MM.1S (cell line): ENCODE data around the gene INTS6L.
A peak's percentile ranks its signal among the peaks of the same experiment; 100 is the strongest.
"Not testable (repeated sequence)": the region's sequence is repeated elsewhere in the genome, so short reads cannot be mapped to it uniquely, and the experiment has no call there.

Source experiments
- DNase-seq: peaks from one replicate; pipeline ENCODE4 v3.0.0-alpha.2; 2015
- H2AFZ ChIP-seq: fragments of 300-600 bp; sonication (generic); 2 replicates; pipeline ENCODE4 v1.6.0; 2016; ENCODE audit warnings: antibody characterized with exemption, low read length
- H3F3A ChIP-seq: fragments of 300-600 bp; sonication (generic); 2 replicates; pipeline ENCODE4 v1.6.1; 2016; ENCODE audit warnings: mild to moderate bottlenecking, antibody characterized with exemption, low read length, moderate library complexity, mixed read lengths; ENCODE audit not compliant: insufficient read depth
- H3K27ac ChIP-seq: fragments of 300-600 bp; sonication (generic); 2 replicates; pipeline ENCODE4 v1.5.1; 2016; ENCODE audit warnings: mild to moderate bottlenecking, low read length
- H3K27me3 ChIP-seq: fragments of 300-600 bp; sonication (generic); replicated peaks from 2 replicates; pipeline ENCODE4 v1.6.0; 2016; ENCODE audit warnings: low read length; ENCODE audit not compliant: insufficient read depth
- H3K36me3 ChIP-seq: fragments of 300-600 bp; sonication (generic); replicated peaks from 2 replicates; pipeline ENCODE4 v1.6.1; 2016; ENCODE audit warnings: mild to moderate bottlenecking, low read length, mixed read lengths; ENCODE audit not compliant: insufficient read depth
- H3K4me1 ChIP-seq: fragments of 300-600 bp; sonication (generic); 2 replicates; pipeline ENCODE4 v1.6.1; 2016; ENCODE audit warnings: low read length, mixed read lengths
- H3K4me2 ChIP-seq: fragments of 300-600 bp; sonication (generic); 2 replicates; pipeline ENCODE4 v1.6.0; 2016; ENCODE audit warnings: low read depth, low read length
- H3K4me3 ChIP-seq: fragments of 300-600 bp; sonication (generic); 2 replicates; pipeline ENCODE4 v1.5.1; 2016; ENCODE audit warnings: low read length, mixed read lengths
- H3K79me2 ChIP-seq: fragments of 300-600 bp; sonication (generic); 2 replicates; pipeline ENCODE4 v1.6.1; 2016; ENCODE audit warnings: mixed run types, low read length, mixed read lengths
- H3K9ac ChIP-seq: fragments of 300-600 bp; sonication (generic); 2 replicates; pipeline ENCODE4 v1.6.1; 2016; ENCODE audit warnings: low read length, mixed read lengths
- H3K9me2 ChIP-seq: fragments of 300-600 bp; sonication (generic); replicated peaks from 2 replicates; pipeline ENCODE4 v1.6.1; 2016; ENCODE audit warnings: mild to moderate bottlenecking, low read length, mixed read lengths; ENCODE audit not compliant: insufficient read depth
- H3K9me3 ChIP-seq: fragments of 300-600 bp; sonication (generic); replicated peaks from 2 replicates; pipeline ENCODE4 v1.6.1; 2016; ENCODE audit warnings: mild to moderate bottlenecking, low read length, mixed read lengths; ENCODE audit not compliant: insufficient read depth
- H4K20me1 ChIP-seq: fragments of 300-600 bp; sonication (generic); 2 replicates; pipeline ENCODE4 v1.6.1; 2016; ENCODE audit warnings: mild to moderate bottlenecking, low read length, moderate library complexity, mixed read lengths; ENCODE audit not compliant: insufficient read depth
- CTCF ChIP-seq: fragments of 300-600 bp; sonication (generic); IDR thresholded peaks from 2 replicates; pipeline ENCODE4 v1.5.1; 2016; ENCODE audit warnings: antibody characterized with exemption, low read length, mixed read lengths
- EZH2 ChIP-seq: fragments of 300-600 bp; sonication (generic); optimal IDR thresholded peaks from 2 replicates; pipeline ENCODE3; 2017; ENCODE audit warnings: low read depth, mild to moderate bottlenecking, antibody characterized with exemption, low read length, mixed read lengths
- EZH2phosphoT487 ChIP-seq: fragments of 300-600 bp; sonication (generic); IDR thresholded peaks from 2 replicates; pipeline ENCODE4 v1.6.1; 2018; ENCODE audit warnings: antibody characterized with exemption, low read length

The INTS6L gene

GRCh38 chrX:135572436-135572835, 52.0 kb downstream of the INTS6L start:
- Histone ChIP-seq H3K9me3 (no peaks in the 10 kb centered on the region), H3K4me3 (no peak overlapping the region), H3K27ac (no peak overlapping the region), H2AFZ (no peak overlapping the region), H3K4me1 (no peaks in the 10 kb centered on the region), H3K36me3 (no peaks in the 10 kb centered on the region), H3F3A (no peaks in the 10 kb centered on the region), H3K9ac (no peak overlapping the region), H3K79me2 (no peaks in the 10 kb centered on the region), H4K20me1 (no peaks in the 10 kb centered on the region), H3K4me2 (no peak overlapping the region), H3K9me2 (no peaks in the 10 kb centered on the region), H3K27me3 (no peaks in the 10 kb centered on the region)
- DNase-seq = no peak
- TF ChIP-seq CTCF (peak; percentile 37), EZH2 (no peak)

- Histone ChIP-seq H3K79me2 (no peaks in the 10 kb centered on the region), H2AFZ (no peak overlapping the region), H3K4me3 (no peak overlapping the region), H4K20me1 (no peaks in the 10 kb centered on the region), H3K27ac (no peak overlapping the region), H3F3A (no peaks in the 10 kb centered on the region), H3K27me3 (no peaks in the 10 kb centered on the region), H3K4me2 (no peak overlapping the region), H3K9me2 (no peaks in the 10 kb centered on the region), H3K9me3 (no peaks in the 10 kb centered on the region), H3K36me3 (no peaks in the 10 kb centered on the region), H3K9ac (no peak overlapping the region), H3K4me1 (no peaks in the 10 kb centered on the region)
- no peak for DNase-seq
- TF ChIP-seq EZH2 (no peak), EZH2phosphoT487 (no peak)
These were observed 61.0 kb downstream of the INTS6L start for GRCh38 chrX:135581496-135581895.

- H3K9me2 ChIP-seq = no peaks in the 10 kb centered on the region
- H3K27ac ChIP-seq = no peak overlapping the region
- H2AFZ ChIP-seq = no peak overlapping the region
- H3K4me1 ChIP-seq = no peaks in the 10 kb centered on the region
- no peaks in the 10 kb centered on the region for H3K36me3 ChIP-seq
- H3F3A ChIP-seq = no peaks in the 10 kb centered on the region
- H4K20me1 ChIP-seq = no peaks in the 10 kb centered on the region
- H3K4me2 ChIP-seq = no peak overlapping the region
- no peak for TF ChIP-seq EZH2
- no peak overlapping the region for H3K9ac ChIP-seq
- H3K4me3 ChIP-seq = no peak overlapping the region
- DNase-seq = no peak
- H3K27me3 ChIP-seq = no peaks in the 10 kb centered on the region
- H3K79me2 ChIP-seq = no peaks in the 10 kb centered on the region
- H3K9me3 ChIP-seq = no peaks in the 10 kb centered on the region
These were observed 64.7 kb downstream of the INTS6L start for GRCh38 chrX:135585153-135585552.

GRCh38 chrX:135591871-135592270, 71.4 kb downstream of the INTS6L start:
- Histone ChIP-seq H3K27me3 (no peaks in the 10 kb centered on the region), H3K4me2 (no peak overlapping the region), H3K9me2 (no peaks in the 10 kb centered on the region), H3K4me1 (no peaks in the 10 kb centered on the region), H4K20me1 (no peaks in the 10 kb centered on the region), H3K9ac (no peak overlapping the region), H2AFZ (no peak overlapping the region), H3K27ac (no peak overlapping the region), H3K36me3 (no peaks in the 10 kb centered on the region), H3K9me3 (no peaks in the 10 kb centered on the region), H3K4me3 (no peak overlapping the region), H3K79me2 (no peaks in the 10 kb centered on the region), H3F3A (no peaks in the 10 kb centered on the region)
- TF ChIP-seq CTCF = no peak
- no peak for TF ChIP-seq EZH2phosphoT487
- TF ChIP-seq EZH2 = no peak
- DNase-seq = no peak

GRCh38 chrX:135594049-135594448, 73.6 kb downstream of the INTS6L start:
- H3K79me2 ChIP-seq, H3K36me3 ChIP-seq, H3K4me1 ChIP-seq, H2AFZ ChIP-seq, H3K4me2 ChIP-seq, H3K27me3 ChIP-seq, H4K20me1 ChIP-seq, H3K27ac ChIP-seq, H3F3A ChIP-seq, H3K4me3 ChIP-seq, H3K9me3 ChIP-seq, H3K9me2 ChIP-seq, H3K9ac ChIP-seq, DNase-seq: not testable (repeated sequence)

- H3K4me2 ChIP-seq, H3K4me3 ChIP-seq, H3K9me3 ChIP-seq, H4K20me1 ChIP-seq, H2AFZ ChIP-seq, H3K36me3 ChIP-seq, H3K27ac ChIP-seq, H3K9me2 ChIP-seq, H3K9ac ChIP-seq, H3K4me1 ChIP-seq, H3K79me2 ChIP-seq, H3F3A ChIP-seq, DNase-seq, H3K27me3 ChIP-seq: not testable (repeated sequence)
These were observed 74.0 kb downstream of the INTS6L start for GRCh38 chrX:135594453-135594852.
